AG04450 (cell line): ENCODE measurements around the gene ABCG1. TPM values are rescaled to one million over a fixed set of nuclear protein-coding genes. Genes with fewer than 3 reads are reported as not detected.

Experiments used
- CTCF ChIA-PET: fragments of 300-600, 350-600 bp; formaldehyde crosslinking; extraction: SDS; loops from one replicate; lab custom pipeline; 2022; ENCODE audit warnings: antibody characterized with exemption, inconsistent platforms; lab: Charles Lee
- POLR2A ChIA-PET: fragments of 350-600 bp; formaldehyde crosslinking; extraction: SDS; loops from one replicate; lab custom pipeline; 2021; ENCODE audit warnings: antibody characterized with exemption, inconsistent platforms; lab: Yijun Ruan, JAX
- DNase-seq: peaks from one replicate; pipeline ENCODE4 v3.0.0-alpha.2; 2011; ENCODE audit warnings: low read depth, low spot score
- H3K27ac ChIP-seq: one replicate; pipeline ENCODE4 v1.5.1; 2012; ENCODE audit warnings: low read depth, low read length, control low read depth
- H3K27me3 ChIP-seq: one replicate; pipeline ENCODE4 v1.6.0; 2012; ENCODE audit warnings: low read length; ENCODE audit not compliant: control insufficient read depth, insufficient read depth
- H3K4me3 ChIP-seq: 2 replicates; pipeline ENCODE4 v1.5.1; 2011; ENCODE audit warnings: mild to moderate bottlenecking, low read depth, low read length, control low read depth
- H3K9me3 ChIP-seq: 2 replicates; pipeline ENCODE4 v1.5.1; 2012; ENCODE audit warnings: low read length; ENCODE audit not compliant: control insufficient read depth, insufficient read depth
- CTCF ChIP-seq: IDR thresholded peaks from 2 replicates; pipeline ENCODE4 v1.5.1; 2011; ENCODE audit warnings: low read depth, low read length, control low read depth, inconsistent platforms
- polyA plus RNA-seq: library from polyadenylated mRNA; depleted of rRNA; stranded (reverse); fragments of >200 nt; gene quantifications from 2 replicates; pipeline ENCODE4 v1.2.3, GENCODE V29; 2011

Gene ABCG1
- polyA plus RNA-seq, 1 experiment, result 0.71 TPM

- Histone ChIP-seq H3K27ac (no peak overlapping the region), H3K27me3 (no peaks in the 10 kb centered on the region), H3K9me3 (peaks cover 20% of the 10 kb centered on the region), H3K4me3 (no peak overlapping the region)
- DNase-seq, result no peak
- ChIA-PET CTCF (no interaction called here), POLR2A (no interaction called here)
- TF ChIP-seq CTCF, result no peak
Observed at GRCh38 chr21:42287193-42288083, 68.5 kb downstream of the ABCG1 start.

GRCh38 chr21:42288962-42289361, 70.0 kb downstream of the ABCG1 start:
- Histone ChIP-seq H3K27ac (no peak overlapping the region), H3K27me3 (no peaks in the 10 kb centered on the region), H3K4me3 (no peak overlapping the region), H3K9me3 (peaks cover 28% of the 10 kb centered on the region)
- TF ChIP-seq CTCF, result no peak
- DNase-seq, result no peak
- CTCF ChIA-PET, result no interaction called here
- POLR2A ChIA-PET, result interaction anchor here (0.7 kb wide), 1 partner anchor 177 kb away, joined by 3 read pairs; no protein-coding TSS in a partner anchor

DNA sequence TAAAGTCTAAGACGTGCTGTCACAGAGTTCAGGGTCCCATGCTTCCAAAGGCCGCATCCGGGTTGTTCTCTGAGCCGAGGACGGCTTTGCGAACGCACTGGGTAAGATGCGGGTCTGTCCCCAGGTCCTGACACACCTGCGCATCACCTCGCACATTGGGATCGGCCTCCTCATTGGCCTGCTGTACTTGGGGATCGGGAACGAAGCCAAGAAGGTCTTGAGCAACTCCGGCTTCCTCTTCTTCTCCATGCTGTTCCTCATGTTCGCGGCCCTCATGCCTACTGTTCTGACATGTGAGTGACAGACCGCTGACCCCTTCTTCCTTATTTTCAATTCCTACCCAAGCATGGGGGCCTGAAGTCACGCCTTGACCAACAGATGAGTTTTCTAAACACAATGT, 71.0 kb downstream of the ABCG1 start:
- H3K4me3 ChIP-seq, result no peak overlapping the region
- no peaks in the 10 kb centered on the region for H3K27me3 ChIP-seq
- DNase-seq, result no peak
- H3K27ac ChIP-seq, result no peak overlapping the region
- ChIA-PET POLR2A (no interaction called here), CTCF (no interaction called here)
- peaks cover 35% of the 10 kb centered on the region for H3K9me3 ChIP-seq
- TF ChIP-seq CTCF, result no peak

DNA sequence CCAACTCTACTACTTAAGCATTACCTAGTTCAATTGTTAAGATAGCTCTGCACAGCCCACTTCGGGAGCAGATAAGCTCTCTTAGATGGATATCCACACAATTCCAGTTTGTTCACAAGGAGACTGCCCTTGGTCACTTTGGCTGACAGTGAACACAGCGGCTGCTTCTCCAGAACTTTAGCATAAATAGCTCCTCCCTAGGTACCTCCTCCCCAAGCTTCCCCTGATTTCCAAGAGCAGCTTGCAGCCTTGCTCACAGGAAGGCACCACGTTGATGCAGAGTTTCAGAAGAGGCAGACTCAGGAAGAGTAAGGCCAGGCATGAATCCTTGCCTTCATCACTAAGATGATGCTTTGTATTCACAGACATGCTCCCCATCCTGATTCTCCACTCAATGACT, 71.6 kb downstream of the ABCG1 start:
- POLR2A ChIA-PET, result no interaction called here

More for the DNA sequence above, 71.6 kb downstream of the ABCG1 start:
- TF ChIP-seq CTCF, result no peak
- DNase-seq, result no peak
- H3K4me3 ChIP-seq, result no peak overlapping the region
- peaks cover 35% of the 10 kb centered on the region for H3K9me3 ChIP-seq
- H3K27me3 ChIP-seq, result no peaks in the 10 kb centered on the region
- no peak overlapping the region for H3K27ac ChIP-seq
- CTCF ChIA-PET, result no interaction called here
